AG08395 (cell line): Measurements from ENCODE around the gene VEGFA.

ENCODE experiments used
- DNase-seq: peaks from one replicate; pipeline ENCODE4 v3.0.0; 2012; ENCODE audit warnings: mixed read lengths, low spot score

The VEGFA gene

GRCh38 chr6:43785220-43785752, 15.3 kb downstream of the VEGFA start:
- no peak for DNase-seq

- no peak for DNase-seq
Measured at GRCh38 chr6:43785904-43786303, 15.9 kb downstream of the VEGFA start.

- DNase-seq, result no peak
Measured at GRCh38 chr6:43786664-43787329, 16.8 kb downstream of the VEGFA start.

GRCh38 chr6:43788301-43788700, 18.3 kb downstream of the VEGFA start:
- no peak for DNase-seq

GRCh38 chr6:43789447-43789846, 19.4 kb downstream of the VEGFA start:
- DNase-seq, result no peak

- peak; percentile 49 for DNase-seq
Measured at GRCh38 chr6:43790031-43790430, 20.0 kb downstream of the VEGFA start.

GRCh38 chr6:43791745-43792422, 21.9 kb downstream of the VEGFA start:
- no peak for DNase-seq

GRCh38 chr6:43793154-43793874, 23.3 kb downstream of the VEGFA start:
- DNase-seq, result no peak

GRCh38 chr6:43793875-43794242, 23.8 kb downstream of the VEGFA start:
- DNase-seq, result no peak

GRCh38 chr6:43795421-43795820, 25.4 kb downstream of the VEGFA start:
- no peak for DNase-seq

GRCh38 chr6:43796168-43796567, 26.2 kb downstream of the VEGFA start:
- no peak for DNase-seq

GRCh38 chr6:43796903-43797890, 27.2 kb downstream of the VEGFA start:
- DNase-seq, result no peak

GRCh38 chr6:43797919-43798318, 27.9 kb downstream of the VEGFA start:
- DNase-seq, result no peak

GRCh38 chr6:43798688-43799444, 28.9 kb downstream of the VEGFA start:
- DNase-seq, result peak; percentile 74

GRCh38 chr6:43799551-43800297, 29.7 kb downstream of the VEGFA start:
- DNase-seq, result no peak

- no peak for DNase-seq
Measured at GRCh38 chr6:43800298-43800623, 30.2 kb downstream of the VEGFA start.

- no peak for DNase-seq
Measured at GRCh38 chr6:43800746-43801494, 30.9 kb downstream of the VEGFA start.

GRCh38 chr6:43801495-43802181, 31.6 kb downstream of the VEGFA start:
- no peak for DNase-seq
